T-helper 2 cell (primary cell): ENCODE measurements around the gene KCNJ11.

Source experiments
- DNase-seq, 5 experiments: peaks; one replicate each; pipeline versions ENCODE4 v3.0.0 to v3.0.0-alpha.2; 2012 to 2022

KCNJ11 gene

DNA sequence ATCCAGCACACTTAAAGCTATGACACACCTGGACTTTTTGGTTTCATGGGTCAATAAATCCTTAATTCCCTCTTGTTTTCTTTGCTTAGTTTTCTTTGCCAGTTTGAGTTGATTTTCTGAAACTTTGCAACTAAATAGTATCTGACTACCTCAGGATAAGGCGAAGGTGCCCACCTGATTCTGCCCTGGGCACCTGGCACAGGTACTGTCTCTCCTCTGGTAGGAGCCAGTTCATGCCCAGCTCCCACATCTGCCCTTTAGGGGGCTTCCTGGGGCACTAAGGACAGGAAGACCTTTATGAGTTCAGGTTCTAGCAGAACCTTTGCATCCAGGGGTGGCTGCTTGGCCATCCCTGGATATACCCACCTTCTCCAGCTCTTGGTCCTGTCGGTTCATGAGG is 19.6 kb upstream of the KCNJ11 start:
- no peak for DNase-seq

DNA sequence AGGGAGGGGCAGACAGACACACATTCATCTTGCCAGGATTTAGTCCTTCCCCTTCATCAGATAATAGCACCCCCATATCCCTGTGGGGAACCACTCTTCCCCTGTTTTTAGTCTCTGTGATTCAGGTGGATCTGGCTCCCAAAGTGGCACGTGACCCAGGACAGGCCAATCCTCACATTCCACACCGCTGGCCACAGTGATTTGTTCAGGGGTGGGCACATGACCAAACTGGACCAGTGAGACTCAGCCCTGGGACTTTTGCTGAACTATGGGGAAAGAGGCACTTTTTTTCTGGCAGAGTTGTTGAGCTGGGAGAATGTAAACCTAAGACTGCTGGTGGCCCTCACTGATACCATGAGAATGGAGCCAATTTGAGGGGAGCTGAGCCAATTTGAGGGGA is 19.1 kb upstream of the KCNJ11 start:
- no peak for DNase-seq

DNA sequence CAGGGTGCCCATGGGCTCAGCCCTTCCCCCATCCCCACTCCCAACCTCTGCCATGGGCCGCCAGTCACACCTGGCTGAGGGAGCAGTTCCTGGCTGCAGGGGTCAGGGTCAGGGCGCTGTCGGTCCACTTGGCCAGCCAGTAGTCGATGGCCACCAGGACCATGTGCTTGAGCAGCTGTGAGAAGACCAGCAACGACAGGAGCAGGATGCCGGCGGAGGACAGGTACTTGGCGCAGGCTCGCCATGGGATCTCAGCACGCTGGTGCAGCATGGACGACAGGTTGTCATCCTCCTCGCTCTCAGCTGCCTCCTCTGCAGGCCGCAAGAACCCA is 18.3 kb upstream of the KCNJ11 start:
- no peak for DNase-seq

DNA sequence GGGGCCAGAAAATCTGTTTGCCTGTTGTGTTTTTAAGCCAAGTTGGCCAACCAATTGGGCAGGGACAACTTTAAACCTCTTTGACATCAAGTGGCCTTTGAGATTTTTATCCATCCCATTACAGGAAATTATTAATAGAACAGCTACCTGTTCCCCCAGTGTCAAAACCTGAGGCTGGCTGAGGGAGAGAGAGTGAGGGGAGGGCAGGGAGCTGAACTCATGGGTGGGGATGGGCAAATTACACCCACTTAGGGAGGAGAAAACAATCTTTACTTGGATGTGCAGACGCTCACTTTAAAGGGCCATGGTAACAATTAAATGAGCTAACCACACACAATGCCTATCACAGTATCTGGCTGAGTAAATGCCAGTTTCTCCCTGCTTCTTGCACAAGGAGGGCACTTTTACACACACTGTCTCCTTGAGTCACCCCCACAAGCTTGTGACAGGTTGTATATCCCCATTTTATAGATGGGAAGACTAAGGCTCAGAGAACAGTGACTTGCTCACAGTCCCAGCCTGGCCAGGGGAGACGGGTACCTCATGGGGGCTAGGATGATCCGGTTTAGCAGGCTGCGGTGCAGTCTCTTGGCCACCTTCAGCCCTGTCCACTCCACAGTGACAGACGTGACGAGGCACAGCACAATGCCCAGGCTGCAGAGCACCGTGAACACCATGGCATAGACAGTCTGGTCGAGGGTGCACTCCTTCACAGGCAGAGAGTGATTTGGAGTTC is 17.8 kb upstream of the KCNJ11 start:
- DNase-seq, result no peak

DNA sequence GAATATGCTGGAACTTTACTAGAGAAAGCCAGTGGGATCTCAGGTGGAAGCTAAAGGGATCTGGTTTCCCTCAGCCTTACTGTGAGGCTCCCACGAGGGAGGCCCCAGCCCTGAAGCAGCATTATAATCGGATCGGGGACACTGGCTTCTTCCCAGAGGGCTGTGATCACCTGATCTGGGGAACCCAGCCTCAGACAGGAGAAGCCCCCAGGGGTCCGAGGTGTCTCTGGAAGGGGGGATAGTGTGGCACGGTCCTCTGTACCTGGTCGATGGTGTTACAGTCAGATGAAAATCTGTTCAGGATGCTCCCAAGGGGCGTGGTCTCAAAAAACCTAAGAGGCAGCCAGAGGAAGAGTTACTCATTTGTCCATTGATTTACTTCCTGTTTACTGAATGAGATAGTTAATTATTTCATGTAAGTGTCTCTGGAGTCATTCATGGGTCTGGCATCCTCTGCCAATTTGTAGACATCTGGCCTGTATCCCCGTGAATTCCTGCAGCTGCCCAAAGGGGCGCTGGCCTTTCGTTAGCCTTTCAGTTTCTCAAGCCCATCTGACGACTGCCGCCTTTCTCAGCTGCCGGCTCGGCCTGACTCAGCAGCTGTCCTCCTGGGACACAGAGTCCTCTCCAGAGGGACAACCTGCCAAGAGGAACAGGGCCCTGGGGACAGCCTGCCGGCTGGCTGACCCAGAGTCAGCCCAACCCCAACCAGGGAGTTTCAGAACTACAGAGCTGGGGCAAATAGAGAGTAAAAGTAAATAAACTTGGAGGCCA is 17.0 kb upstream of the KCNJ11 start:
- DNase-seq, result no peak

DNA sequence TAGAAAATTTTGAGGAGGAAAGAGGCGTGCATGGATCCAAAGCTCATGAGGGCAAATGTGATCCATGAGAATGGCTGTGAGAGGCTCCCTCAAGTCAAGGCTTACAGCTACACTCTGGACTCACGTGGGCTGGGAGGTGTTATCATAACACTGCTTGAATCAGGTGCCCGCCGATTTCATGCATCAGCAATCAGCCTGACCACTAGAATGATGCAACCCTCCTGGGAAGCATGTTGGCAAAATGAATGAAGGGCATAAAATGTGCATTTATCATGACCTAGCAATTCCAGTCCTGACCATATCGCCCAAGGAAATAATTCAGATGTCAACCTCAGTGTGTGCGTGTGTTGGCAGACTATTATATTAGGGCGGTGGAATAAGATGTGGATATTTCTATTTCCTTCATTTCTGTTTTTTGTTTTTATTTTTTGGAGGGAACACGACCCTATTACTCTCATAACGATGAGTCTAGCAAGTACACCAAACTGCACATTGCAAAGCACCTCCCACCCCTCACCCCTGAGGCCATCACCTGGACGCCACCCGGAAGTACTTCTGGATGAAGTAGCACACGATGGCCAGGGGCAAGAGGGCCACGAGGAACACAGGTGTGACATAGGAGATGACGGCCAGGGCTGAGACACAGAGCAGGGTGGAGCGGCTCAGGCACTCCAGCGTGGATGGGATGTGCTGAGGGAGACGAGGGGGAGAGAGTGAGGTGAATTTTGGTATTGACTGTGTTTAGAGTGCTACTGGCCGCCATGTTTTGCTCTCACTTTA is 15.7 kb upstream of the KCNJ11 start:
- no peak for DNase-seq

DNA sequence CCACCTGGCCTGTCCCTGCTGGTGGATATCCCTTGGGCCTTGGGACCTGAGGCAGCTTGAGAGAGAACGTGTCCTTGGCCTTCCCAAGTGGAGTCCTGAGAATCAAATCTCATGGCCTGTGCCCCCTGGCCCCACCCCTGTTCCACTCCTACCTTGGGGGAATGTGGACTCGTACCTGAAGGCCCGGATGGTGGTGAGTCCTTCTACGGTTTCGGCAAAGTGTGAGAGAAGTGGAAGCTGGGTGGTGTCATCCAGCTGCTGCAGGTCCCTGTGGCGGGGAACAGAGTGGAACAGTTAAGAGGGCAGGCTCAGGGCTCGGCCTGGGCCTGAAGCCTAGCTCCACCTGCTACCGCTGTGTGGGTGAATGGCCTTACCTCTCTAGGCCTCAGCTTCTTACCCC is 14.0 kb upstream of the KCNJ11 start:
- no peak for DNase-seq

DNA sequence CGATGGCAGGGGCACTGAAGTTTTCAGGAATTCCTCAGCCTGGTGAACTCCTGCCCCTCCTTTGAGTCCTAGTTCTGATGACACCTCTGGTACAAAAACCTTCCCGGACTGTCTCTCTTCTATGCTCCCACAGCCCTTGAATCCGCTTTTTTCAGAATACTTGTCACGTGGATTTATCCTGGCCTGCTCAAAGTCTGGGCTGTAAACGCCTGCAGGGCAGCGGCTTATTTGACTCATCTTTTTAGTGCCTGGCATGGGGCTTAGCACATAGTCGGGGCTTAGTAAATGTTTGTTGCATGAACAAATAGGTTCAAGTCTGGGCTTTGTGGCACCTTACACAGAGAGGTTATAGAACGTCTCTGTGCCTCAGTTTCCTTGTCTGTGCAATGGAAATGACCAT is 13.4 kb upstream of the KCNJ11 start:
- no peak for DNase-seq

DNA sequence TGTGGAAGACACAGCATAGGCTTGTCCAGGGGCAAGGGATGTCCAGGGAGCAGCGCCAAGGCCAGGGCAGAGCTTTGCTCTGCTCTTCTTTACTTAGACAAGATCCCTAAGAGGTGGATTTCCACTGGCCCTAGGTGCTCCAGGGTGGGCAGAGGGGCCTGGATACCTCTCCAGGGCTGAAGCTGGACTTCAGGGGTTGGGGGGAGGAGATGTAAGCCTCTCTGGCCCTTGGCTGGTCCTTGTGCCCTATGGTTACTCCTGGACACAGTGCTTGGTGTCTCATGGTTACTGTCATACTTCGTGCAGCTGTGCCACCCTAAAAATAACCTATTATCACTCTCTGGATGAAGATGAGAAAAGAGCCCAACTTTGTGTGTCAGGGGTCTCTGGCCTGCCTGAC is 12.9 kb upstream of the KCNJ11 start:
- no peak for DNase-seq

DNA sequence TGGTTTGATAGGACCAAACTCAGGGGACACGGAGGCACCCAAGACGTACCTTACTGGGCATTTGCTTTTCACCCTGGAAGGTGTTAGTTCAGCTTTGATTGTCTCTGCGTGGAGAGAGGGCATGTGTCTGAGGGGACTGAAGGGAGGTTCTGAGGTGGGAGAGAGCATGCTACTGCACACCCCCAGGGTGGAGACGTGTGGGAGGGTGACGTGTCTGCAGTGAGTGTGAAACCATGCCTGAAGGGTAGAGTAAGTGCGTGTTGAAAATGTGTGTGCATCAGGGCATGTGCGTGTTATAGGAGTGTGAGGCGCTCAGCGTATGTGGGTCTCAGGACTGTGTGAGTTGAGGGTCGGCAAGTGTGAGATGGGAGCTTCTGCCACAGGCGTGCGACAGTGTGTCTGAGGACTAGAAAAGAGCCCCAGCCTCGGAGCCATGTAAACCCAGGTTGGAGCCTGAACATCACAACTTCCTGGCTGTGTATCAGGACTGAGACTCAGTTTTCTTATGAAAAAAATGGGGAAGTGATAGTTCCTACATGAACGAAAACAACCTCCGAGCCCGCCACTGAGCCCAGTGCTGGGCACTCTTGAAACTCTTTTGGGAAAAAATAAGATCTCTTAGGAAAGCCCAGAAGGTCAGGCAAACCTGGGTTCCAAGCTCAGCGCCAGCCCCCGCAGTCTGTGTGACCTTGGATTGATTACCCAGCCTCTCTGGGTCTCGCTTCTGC is 11.8 kb upstream of the KCNJ11 start:
- DNase-seq, result no peak

DNA sequence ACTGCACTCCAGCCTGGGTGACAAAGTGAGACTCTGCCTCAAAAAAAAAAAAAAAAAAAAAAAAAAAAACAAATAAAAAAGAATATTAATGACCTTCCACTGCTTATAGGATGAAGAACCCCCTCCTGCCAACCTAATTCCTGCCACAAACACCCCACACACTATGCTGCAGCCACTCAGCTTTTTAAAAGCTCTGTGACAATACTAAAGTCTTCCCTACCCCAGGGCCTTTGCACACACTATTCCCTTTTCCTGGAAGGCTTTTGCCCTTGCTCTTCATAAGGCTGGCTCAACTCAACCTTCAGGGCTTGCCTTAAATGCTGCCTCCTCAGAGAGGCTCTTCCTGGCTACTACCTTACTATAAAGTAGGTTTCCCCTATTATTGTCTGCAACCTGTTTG is 10.8 kb upstream of the KCNJ11 start:
- no peak for DNase-seq

DNA sequence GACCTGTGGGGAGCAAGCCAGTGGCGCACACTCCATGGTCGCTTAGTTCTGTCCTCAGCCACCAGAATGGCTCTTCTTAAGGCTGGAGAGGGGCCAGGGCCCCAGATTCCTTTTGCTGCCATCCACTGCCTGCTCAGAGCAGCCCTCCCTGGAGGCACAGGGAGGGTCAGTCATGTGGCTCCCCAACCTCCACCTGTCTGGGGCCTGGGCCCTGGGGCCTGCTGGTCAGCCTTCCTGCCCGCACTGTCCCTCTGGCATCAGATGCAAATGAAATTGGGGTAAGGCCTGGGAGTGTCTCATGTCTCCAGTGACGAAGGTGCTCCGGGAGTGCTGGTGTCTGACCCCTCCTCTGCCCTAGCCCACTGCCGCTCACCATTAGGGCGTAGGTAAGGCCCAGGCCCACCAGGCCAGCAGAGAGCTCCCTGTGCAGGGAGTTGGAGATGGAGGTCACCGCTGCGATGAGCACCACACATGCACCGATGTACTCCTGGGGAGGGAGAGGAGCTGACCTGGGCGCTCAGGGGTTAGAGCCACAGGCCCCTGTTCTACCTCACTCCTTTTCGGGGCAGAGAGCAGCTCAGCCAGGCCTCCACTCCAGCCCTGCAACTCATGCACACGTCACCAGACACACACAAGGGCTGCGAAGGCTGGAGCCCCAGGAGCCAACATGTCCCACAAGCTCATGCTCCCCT is 9.0 kb upstream of the KCNJ11 start:
- DNase-seq, result no peak

DNA sequence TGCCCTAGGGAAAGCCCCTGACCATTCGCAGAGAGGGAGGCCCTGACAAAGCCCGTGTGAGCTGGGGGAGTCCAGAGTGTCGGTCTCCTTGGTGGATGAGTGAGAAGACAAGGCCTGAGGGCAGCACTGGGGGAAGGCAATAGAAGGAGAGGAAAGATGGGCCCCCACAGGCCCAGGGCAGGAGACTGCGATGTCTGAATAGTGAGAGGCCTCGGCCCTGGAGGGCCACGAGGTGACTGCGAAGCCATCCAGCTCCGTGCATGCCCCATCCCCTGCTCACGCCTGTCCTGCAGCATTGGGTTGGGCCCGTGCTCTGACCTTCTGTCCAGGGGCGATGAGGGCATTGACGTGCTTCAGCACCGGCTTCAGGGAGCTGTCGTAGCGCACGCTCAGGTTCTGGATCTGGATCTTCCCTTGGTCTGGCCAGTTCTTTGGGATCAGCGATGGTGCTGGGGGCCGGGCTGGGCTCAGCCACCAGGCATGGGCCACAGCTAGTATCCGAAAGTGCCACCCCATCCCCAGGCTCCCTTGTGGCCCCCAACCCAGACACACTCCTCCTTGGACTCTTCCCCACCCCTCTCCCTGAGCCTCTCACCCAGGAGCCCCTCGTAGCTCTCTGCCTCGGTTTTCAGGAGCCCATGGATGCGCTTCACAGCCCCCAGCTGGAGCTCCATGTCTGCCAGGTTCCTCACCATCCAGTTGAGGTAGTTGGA is 8.3 kb upstream of the KCNJ11 start:
- DNase-seq, result no peak

DNA sequence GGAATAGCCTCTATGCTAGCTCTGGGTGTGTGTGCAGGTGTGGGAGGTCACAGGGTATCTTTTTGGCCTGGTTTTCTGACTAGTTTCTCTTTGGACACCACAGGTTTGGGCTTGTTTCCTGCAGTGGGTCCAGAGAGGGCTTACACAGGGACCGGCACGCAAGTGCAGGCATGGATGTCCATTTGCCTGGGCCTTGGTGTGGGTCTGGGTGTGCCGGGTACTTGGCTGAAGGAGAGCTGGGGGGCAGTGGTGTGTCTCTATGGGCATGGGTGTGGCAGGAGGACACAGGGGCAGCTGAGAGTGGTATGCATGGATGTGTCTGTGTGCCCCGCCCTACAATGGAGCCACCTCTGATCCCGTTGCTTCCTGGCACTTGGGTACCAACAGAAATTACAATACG is 7.5 kb upstream of the KCNJ11 start:
- no peak for DNase-seq

DNA sequence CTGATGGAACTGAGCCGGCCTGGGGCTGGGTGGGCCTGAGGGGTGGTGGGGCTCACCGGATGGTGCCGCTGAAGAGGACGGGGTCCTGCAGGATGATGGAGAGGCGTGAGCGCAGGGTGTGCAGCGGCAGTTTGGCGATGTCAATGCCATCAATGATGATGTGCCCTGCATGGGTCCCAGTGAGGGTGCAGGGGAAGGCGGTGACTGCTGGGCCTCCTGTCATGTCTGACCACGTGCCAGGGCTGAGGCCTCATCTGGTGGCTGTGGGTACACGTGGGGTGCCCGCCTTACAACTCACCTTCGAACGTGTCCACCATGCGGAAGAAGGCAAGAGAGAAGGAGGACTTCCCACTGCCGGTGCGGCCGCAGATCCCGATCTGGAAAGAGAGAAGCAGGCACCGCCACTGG is 7.1 kb upstream of the KCNJ11 start:
- no peak for DNase-seq

DNA sequence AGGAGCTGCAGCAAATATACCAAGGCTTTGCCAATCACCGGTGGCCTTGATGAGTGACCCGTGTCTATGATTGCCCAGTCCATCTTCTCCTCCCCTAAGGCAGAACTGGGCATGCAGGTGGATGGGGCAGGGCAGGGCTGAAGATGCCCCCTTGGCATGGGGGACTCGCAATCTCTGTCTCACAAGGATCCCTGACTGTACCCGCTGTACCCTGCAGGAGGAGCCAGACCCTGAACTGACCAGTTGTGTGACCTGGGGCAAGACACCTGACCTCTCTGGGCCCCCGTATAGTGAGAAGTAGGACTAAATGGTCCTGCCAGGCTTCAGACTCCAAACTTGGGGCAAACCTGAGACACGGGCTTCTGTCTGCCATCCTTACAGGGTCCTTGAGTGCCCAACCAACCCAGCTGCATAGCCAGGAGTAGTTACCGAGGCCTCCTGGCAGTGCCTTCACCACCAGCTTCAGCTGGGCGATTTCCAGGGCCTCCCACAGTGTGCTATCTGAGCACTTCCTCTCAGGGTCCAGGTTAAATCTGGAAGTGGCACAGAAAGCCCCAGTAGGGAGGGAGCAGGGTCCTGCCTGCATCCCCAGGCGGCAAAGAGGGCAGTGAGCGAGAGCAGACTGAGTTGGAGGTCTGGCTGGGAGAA is 6.4 kb upstream of the KCNJ11 start:
- DNase-seq, result no peak

DNA sequence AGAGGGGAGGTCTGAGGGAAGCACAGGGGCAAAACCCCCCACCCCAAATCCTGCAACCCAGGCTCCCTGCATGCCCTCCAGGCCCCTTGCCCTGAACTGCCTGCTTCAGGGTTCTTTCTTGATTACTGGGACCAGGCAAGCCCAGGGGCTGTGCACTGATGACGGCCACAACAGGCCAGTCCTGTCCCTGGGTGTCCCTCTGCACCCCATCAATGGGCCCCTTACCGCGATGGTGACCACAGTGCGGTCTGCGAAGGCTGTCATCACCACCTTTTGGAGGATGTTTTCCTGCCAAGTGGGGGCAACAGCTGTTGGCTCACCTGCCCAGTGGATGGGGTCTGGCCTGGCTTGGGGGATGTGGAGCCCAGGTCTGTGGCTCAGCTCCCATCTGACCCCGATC is 5.0 kb upstream of the KCNJ11 start:
- no peak for DNase-seq

DNA sequence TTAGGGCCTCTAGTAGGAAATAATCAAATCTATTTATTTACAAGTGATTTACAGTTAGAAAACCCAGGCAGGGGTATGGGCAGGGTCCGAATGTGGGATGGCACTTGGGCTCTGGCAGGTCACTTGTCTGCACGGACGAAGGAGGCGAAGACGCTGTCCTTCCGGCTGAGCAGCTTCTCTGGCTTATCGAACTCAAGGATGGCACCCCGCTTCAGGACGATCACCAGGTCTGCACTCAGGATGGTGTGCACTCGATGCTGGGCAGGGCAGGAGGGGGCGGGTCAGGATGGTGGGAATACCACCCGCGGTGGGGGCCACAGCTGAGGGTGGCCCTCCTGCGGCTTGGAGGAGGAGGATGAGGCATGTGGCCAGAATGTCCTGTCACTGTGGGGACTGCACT is 4.4 kb upstream of the KCNJ11 start:
- no peak for DNase-seq

DNA sequence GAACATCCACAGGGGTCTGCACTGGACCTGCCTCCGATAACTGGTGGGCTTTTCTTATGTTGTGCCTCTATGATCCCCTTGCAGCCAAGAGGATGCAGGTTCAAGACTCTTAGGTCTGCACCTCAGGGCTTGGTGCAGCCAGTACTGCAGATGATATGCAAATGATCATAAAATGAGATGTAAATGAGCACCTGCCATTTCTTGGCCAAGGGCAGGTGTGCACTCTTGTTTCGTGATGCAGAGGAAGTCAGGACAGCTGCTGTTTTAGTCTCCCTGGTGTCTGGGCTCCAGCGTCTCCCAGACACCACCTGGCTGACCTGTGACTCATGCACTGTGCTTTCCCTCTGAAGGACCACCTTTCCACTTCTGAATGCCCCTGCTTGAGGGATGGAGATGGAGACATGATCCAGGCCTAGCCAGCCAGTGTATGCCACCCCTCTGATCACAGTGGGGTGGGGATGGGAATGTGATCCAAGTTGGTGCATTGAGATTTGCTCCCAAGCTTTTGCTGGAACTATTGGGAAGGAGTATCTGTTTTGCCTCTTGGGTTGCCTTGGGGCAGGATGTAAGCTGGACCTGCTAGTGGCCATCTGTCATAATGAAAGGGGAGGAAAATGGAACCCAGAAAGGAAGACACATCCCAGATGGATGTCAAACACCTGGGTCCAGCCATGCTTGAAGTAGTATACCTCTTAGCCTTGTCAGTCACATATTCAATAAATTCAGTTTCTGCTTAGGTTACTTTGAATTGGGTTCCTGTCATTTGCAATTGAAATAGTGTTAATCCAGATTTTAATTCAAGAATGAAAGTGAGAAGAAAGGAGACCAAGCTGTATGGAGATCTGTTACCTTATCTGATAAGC is 3.3 kb upstream of the KCNJ11 start:
- DNase-seq, result no peak

DNA sequence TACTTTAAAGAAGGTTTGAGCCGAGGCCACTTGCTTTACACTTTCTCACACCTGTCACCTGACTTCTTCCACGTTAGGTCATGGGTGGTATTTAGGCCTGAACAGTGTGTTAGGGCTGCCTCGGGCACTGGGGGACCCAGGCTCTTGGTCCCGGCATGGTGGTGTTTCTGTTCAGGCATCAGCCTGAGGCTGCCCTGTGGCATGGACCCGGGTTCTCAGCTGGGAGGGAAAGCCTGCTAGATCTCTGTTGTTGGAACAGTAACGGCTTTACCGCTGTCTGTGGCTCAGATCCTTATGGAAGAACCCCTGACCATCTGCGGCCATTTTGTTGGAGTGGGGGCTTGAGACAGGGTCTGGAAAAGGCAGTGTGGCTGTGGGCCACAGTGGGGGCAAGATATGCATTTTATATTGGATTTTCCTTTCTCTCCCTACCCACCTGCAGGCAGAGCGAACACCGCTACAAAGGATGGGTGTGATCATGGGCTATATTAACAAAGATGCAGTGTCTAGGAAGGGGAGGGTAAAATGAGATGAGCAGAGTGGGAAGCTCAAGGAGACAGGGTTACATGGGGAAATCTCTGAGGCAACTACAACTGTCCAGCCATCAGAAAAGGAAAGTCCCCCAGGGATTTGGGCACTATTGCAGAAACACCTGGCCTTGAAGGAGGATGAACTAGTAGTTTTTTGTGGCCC is 1.6 kb upstream of the KCNJ11 start:
- DNase-seq, result no peak
